HepG2 (cell line): ENCODE measurements around the gene DNAJB8. TPM values are rescaled to one million over a fixed set of nuclear protein-coding genes. Genes with fewer than 3 reads are reported as not detected.

Source experiments
- ATAC-seq: fragments of 200-7000 bp; cut with Tn5 transposase; 3 replicates; pipeline ENCODE4 v1.9.1; 2020; ENCODE audit warnings: mild to moderate bottlenecking, moderate library complexity
- BruUV-seq: library from RNA; stranded (reverse); fragments of 400-500 nt; replicated peaks from 2 replicates; lab custom pipeline; 2021; lab: Mats Ljungman, UMichigan
- CTCF ChIA-PET: fragments of 300-600 bp; formaldehyde crosslinking; extraction: SDS; loops from one replicate; lab custom pipeline; 2021; ENCODE audit warnings: low total read pairs, inconsistent platforms, low intra/inter-chr PET ratio; lab: Yijun Ruan, JAX
- POLR2A ChIA-PET: fragments of 350-600 bp; sonication (Branson Sonifier 250); formaldehyde crosslinking; loops from one replicate; lab custom pipeline; 2020; ENCODE audit warnings: antibody characterized with exemption, inconsistent platforms; lab: Yijun Ruan, JAX
- DNase-seq: peaks from one replicate; pipeline ENCODE4 v3.0.0-alpha.2; 2015; ENCODE audit warnings: low spot score
- FAIRE-seq: peaks from 3 replicates; lab custom pipeline; 2011; peaks lifted over from hg19 to GRCh38; lab: Jason Lieb, UNC
- H2AFZ ChIP-seq: one replicate; pipeline ENCODE4 v1.6.1; 2011; ENCODE audit warnings: low read length, inconsistent platforms
- H3K27ac ChIP-seq: fragments of 300-600 bp; 3 replicates; pipeline ENCODE4 v1.8.0; 2011; ENCODE audit warnings: mixed run types, mild to moderate bottlenecking, mixed read lengths, low read length, inconsistent platforms; ENCODE audit not compliant: insufficient read depth; ENCODE audit errors: extremely low read length
- H3K27me3 ChIP-seq, 2 experiments: fragments of 200-600 bp in 1 of 2; 2 replicates in 1 of 2; 3 replicates in 1 of 2; pipeline versions ENCODE4 v1.6.0 to v1.8.0; 2011; ENCODE audit warnings: low read length in 2 of 2, mild to moderate bottlenecking in 2 of 2, moderate library complexity in 2 of 2, inconsistent platforms in 1 of 2; ENCODE audit not compliant: insufficient read depth in 2 of 2, control insufficient read depth in 1 of 2
- H3K36me3 ChIP-seq, 2 experiments: fragments of 200-600 bp in 1 of 2; replicated peaks in 1 of 2; 2 replicates in 1 of 2; 3 replicates in 1 of 2; pipeline versions ENCODE4 v1.5.1 to v1.8.0; 2011; ENCODE audit warnings: low read length in 2 of 2, inconsistent platforms in 1 of 2; ENCODE audit not compliant: insufficient read depth in 2 of 2, control insufficient read depth in 1 of 2
- H3K4me1 ChIP-seq: 2 replicates; pipeline ENCODE4 v1.5.1; 2012; ENCODE audit warnings: low read length, inconsistent platforms; ENCODE audit not compliant: insufficient read depth
- H3K4me2 ChIP-seq: 2 replicates; pipeline ENCODE4 v1.6.0; 2011; ENCODE audit warnings: low read depth, low read length, inconsistent platforms
- H3K4me3 ChIP-seq, 3 experiments: fragments of 200-600 bp in 1 of 3; sonication (generic), shearing (Covaris generic) in 1 of 3; replicated peaks in 1 of 3; 2 replicates each; pipeline ENCODE4 v1.5.1; 2011 to 2016; ENCODE audit warnings: low read length in 3 of 3, inconsistent platforms in 2 of 3, low read depth in 2 of 3, mild to moderate bottlenecking in 2 of 3, control low read depth in 1 of 3, mixed read lengths in 1 of 3; ENCODE audit not compliant: insufficient read depth in 1 of 3
- H3K79me2 ChIP-seq: one replicate; pipeline ENCODE4 v1.6.1; 2011; ENCODE audit warnings: low read length, inconsistent platforms; ENCODE audit not compliant: insufficient read depth
- H3K9ac ChIP-seq: 2 replicates; pipeline ENCODE4 v1.6.0; 2011; ENCODE audit warnings: mild to moderate bottlenecking, low read depth, low read length, inconsistent platforms; ENCODE audit not compliant: insufficient read depth
- H3K9me3 ChIP-seq: 2 replicates; pipeline ENCODE4 v1.5.1; 2012; ENCODE audit warnings: mild to moderate bottlenecking, low read length
- H4K20me1 ChIP-seq: 2 replicates; pipeline ENCODE4 v1.6.0; 2011; ENCODE audit warnings: inconsistent platforms, mild to moderate bottlenecking, low read length, moderate library complexity; ENCODE audit not compliant: insufficient read depth
- ATF7 ChIP-seq, 2 experiments: fragments of 450-650 bp in 1 of 2; sonication (generic) in 1 of 2; formaldehyde crosslinking in 1 of 2; IDR thresholded peaks; 2 replicates each; pipeline versions ENCODE4 v1.4.0 to v1.6.1; 2016 to 2020; ENCODE audit warnings: antibody characterized with exemption in 1 of 2, mild to moderate bottlenecking in 1 of 2, missing genetic modification reagents in 1 of 2
- GPN1 ChIP-seq: sonication (generic); formaldehyde crosslinking; IDR thresholded peaks from 2 replicates; pipeline ENCODE4 v1.5.1; 2020; ENCODE audit warnings: missing genetic modification reagents, borderline replicate concordance
- HNRNPL ChIP-seq: fragments of 200-400 bp; formaldehyde crosslinking; IDR thresholded peaks from 2 replicates; pipeline ENCODE4 v1.6.1; 2017; ENCODE audit warnings: mild to moderate bottlenecking, low read depth, low read length
- MXD4 ChIP-seq: IDR thresholded peaks from 2 replicates; pipeline ENCODE4 v1.6.1; 2016; ENCODE audit warnings: mild to moderate bottlenecking, missing biosample characterization, missing genetic modification reagents
- WGBS: methylation state at CpG from one replicate; pipeline ENCODE4 v1.1.6; 2017; ENCODE audit warnings: low lambda C conversion rate; 5-methylcytosine and 5-hydroxymethylcytosine counted together
- in situ Hi-C: cut with HindIII; loops from 2 replicates; pipeline ENCODE4 v1.10.0; 2017; ENCODE audit warnings: low pct_unique_long_range_greater_than_20kb; ENCODE audit not compliant: extremely low pct_ligation_motif_present
- intact Hi-C: fragments of 100-400 bp; cut with micrococcal nuclease; formaldehyde crosslinking; loops from one replicate; pipeline ENCODE4 v1.10.0; 2022; ENCODE audit not compliant: unreplicated experiment
- polyA plus RNA-seq, 8 experiments: library from polyadenylated mRNA; depleted of rRNA in 3 of 8; stranded (reverse) in 7 of 8; unstranded in 1 of 8; fragments of >200 nt; fragmentation: Illumina TruSeq in 4 of 8; extraction: Trizol in 4 of 8; gene quantifications; 2 replicates each; pipeline versions ENCODE4 v1.2.1 to v1.2.3, GENCODE V29; 2011 to 2016; ENCODE audit warnings: low read depth in 4 of 8, missing spikeins in 1 of 8, mixed read lengths in 1 of 8; ENCODE audit not compliant: insufficient read depth in 1 of 8
- total RNA-seq, 5 experiments: library from RNA; depleted of rRNA; stranded (reverse); fragments of >200 nt; fragmentation: Illumina TruSeq; extraction: Trizol; gene quantifications; 2 replicates each; pipeline ENCODE4 v1.2.3, GENCODE V29; 2016; ENCODE audit warnings: low read depth in 1 of 5
- TF ChIP-seq, protein P1 (sequence below): fragments of 450-650 bp; IDR thresholded peaks from 2 replicates; pipeline ENCODE4 v1.6.1; 2016
- TF ChIP-seq, protein P2 (sequence below): sonication (generic); formaldehyde crosslinking; IDR thresholded peaks from 2 replicates; pipeline ENCODE4 v1.5.0; 2020; ENCODE audit warnings: mild to moderate bottlenecking, missing genetic modification reagents
- TF ChIP-seq, protein P3 (sequence below): sonication (generic); formaldehyde crosslinking; IDR thresholded peaks from 2 replicates; pipeline ENCODE4 v1.4.0; 2020; ENCODE audit warnings: missing genetic modification reagents
- TF ChIP-seq, protein P4 (sequence below): IDR thresholded peaks from 2 replicates; pipeline ENCODE4 v1.6.1; 2012; ENCODE audit warnings: inconsistent platforms
- TF ChIP-seq, protein P5 (sequence below): sonication (generic); formaldehyde crosslinking; IDR thresholded peaks from 2 replicates; pipeline ENCODE4 v1.5.1; 2020; ENCODE audit warnings: mild to moderate bottlenecking, missing genetic modification reagents, moderate library complexity

The DNAJB8 gene
- total and polyA plus RNA-seq, 2 of the 13 experiments (the other 11 are each of a cell fraction or from before 2014, with no cell fraction given): not detected

DNA sequence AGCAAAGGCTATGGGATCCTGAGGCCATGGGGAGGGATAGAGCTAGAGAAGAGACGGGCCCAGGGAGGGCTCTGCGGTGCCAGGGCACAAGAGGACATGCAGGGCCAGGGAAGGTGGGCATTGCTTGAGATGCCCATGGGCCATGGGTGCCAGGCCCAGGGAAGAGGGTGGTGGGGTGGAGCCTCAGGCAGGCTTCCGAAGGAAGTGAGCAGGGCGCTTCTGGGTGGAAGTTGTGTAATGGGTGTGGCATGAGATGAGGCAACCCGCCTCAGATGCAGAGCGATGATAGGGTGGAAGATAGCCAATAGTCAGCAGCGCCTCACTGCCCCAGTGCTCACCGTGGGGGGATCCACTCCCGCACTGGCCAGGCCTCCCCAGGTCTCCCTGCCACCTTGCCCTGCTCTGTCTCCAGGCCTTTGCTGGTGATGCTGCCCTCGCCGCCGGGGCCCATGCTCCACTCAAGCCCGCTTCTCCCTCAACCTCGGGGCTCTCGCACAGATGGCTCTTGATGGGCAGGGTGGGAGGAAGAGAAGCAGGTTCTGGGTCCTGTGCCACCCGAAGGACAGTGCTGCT, 51.4 kb downstream of the DNAJB8 start (continued):
- TF ChIP-seq ATF7 (IDR thresholded peaks at IDR 0.05): no peak
- TF ChIP-seq ATF7 (CRISPR knock-in tag; IDR thresholded peaks at IDR 0.05): no peak
- TF ChIP-seq MXD4 (CRISPR knock-in tag): no peak

DNA sequence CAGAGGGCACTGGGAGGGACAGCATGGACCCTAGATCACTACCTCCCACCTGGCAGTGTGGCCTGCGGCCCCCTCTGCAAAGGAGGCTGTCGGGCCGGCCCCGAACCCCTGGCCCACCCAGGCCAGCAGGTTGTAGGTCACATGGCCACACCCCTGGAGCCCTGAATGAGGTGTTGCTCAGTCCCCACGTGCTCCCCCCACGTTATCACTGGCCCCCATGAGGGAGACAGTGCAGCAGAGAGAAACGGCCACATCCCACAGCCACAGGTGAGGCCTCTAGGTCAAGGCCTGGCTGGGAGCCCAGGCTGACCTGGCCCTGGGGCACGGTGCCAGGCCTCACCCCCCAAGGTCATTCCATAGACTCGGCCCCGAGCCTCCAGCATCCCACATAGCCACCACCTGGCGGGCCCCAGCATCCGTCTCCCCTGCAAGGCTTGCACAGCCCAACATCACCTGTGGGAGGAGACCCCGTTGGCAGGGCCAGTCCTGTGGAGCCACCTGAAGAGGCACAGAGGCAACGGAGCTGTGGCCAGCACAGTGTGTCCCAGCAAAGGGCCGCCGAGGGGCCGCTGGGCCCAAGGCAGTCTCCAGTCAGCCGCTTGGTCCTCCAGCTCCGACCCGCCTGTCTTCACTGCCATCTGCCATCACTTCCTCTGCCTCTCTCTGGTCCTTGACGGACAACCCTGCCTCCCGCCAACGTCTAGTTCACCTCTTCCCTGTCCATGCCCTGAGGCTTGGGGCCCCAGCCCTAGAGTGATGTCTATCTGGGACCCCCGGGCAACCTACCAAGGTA, 53.1 kb downstream of the DNAJB8 start:
- Histone ChIP-seq H3K79me2 (no peaks in the 10 kb centered on the region), H4K20me1 (0 out of 2 replicates have a peak, but pooled peaks cover 4% of the 10 kb centered on the region), H3K9me3 (no peaks in the 10 kb centered on the region), H3K27ac (no peak overlapping the region), H3K4me2 (no peak overlapping the region), H3K4me3 (no peak overlapping the region), H3K9ac (no peak overlapping the region), H3K4me1 (peaks cover 25% of the 10 kb centered on the region), H3K36me3 (0 out of 5 replicates have a peak, but pooled peaks cover 0 to 6% of the 10 kb centered on the region in 2 experiments), H3K27me3 (no peaks in the 10 kb centered on the region), H2AFZ (no peak overlapping the region)
- BruUV-seq: no TSS peak
- ATAC-seq: peak; percentile 4
- in situ Hi-C loops: no loop called here
- CTCF ChIA-PET: no interaction called here
- DNase-seq: no peak
- intact Hi-C loops: no loop called here
- 79% methylated on average over 11 of the region's 24 CpGs for WGBS
- no peak for FAIRE-seq
- POLR2A ChIA-PET: no interaction called here
- TF ChIP-seq HNRNPL (0 out of 2 replicates have a peak, but pooled peaks have one; percentile 29), GPN1 (CRISPR knock-in tag) (no peak)
- TF ChIP-seq, protein P1, sequence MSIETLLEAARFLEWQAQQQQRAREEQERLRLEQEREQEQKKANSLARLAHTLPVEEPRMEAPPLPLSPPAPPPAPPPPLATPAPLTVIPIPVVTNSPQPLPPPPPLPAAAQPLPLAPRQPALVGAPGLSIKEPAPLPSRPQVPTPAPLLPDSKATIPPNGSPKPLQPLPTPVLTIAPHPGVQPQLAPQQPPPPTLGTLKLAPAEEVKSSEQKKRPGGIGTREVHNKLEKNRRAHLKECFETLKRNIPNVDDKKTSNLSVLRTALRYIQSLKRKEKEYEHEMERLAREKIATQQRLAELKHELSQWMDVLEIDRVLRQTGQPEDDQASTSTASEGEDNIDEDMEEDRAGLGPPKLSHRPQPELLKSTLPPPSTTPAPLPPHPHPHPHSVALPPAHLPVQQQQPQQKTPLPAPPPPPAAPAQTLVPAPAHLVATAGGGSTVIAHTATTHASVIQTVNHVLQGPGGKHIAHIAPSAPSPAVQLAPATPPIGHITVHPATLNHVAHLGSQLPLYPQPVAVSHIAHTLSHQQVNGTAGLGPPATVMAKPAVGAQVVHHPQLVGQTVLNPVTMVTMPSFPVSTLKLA: peak; percentile 60
- TF ChIP-seq, protein P2, sequence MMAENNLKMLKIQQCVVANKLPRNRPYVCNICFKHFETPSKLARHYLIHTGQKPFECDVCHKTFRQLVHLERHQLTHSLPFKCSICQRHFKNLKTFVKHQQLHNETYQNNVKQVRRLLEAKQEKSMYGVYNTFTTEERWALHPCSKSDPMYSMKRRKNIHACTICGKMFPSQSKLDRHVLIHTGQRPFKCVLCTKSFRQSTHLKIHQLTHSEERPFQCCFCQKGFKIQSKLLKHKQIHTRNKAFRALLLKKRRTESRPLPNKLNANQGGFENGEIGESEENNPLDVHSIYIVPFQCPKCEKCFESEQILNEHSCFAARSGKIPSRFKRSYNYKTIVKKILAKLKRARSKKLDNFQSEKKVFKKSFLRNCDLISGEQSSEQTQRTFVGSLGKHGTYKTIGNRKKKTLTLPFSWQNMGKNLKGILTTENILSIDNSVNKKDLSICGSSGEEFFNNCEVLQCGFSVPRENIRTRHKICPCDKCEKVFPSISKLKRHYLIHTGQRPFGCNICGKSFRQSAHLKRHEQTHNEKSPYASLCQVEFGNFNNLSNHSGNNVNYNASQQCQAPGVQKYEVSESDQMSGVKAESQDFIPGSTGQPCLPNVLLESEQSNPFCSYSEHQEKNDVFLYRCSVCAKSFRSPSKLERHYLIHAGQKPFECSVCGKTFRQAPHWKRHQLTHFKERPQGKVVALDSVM (CRISPR knock-in tag): peak; percentile 56; the same call in 1 of the 2 replicates
- TF ChIP-seq, protein P3, sequence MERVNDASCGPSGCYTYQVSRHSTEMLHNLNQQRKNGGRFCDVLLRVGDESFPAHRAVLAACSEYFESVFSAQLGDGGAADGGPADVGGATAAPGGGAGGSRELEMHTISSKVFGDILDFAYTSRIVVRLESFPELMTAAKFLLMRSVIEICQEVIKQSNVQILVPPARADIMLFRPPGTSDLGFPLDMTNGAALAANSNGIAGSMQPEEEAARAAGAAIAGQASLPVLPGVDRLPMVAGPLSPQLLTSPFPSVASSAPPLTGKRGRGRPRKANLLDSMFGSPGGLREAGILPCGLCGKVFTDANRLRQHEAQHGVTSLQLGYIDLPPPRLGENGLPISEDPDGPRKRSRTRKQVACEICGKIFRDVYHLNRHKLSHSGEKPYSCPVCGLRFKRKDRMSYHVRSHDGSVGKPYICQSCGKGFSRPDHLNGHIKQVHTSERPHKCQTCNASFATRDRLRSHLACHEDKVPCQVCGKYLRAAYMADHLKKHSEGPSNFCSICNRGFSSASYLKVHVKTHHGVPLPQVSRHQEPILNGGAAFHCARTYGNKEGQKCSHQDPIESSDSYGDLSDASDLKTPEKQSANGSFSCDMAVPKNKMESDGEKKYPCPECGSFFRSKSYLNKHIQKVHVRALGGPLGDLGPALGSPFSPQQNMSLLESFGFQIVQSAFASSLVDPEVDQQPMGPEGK: peak; percentile 43; the same call in 1 of the 2 replicates
- TF ChIP-seq, protein P4, sequence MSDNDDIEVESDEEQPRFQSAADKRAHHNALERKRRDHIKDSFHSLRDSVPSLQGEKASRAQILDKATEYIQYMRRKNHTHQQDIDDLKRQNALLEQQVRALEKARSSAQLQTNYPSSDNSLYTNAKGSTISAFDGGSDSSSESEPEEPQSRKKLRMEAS: 0 out of 2 replicates have a peak, but pooled peaks have one; percentile 23
- TF ChIP-seq, protein P5, sequence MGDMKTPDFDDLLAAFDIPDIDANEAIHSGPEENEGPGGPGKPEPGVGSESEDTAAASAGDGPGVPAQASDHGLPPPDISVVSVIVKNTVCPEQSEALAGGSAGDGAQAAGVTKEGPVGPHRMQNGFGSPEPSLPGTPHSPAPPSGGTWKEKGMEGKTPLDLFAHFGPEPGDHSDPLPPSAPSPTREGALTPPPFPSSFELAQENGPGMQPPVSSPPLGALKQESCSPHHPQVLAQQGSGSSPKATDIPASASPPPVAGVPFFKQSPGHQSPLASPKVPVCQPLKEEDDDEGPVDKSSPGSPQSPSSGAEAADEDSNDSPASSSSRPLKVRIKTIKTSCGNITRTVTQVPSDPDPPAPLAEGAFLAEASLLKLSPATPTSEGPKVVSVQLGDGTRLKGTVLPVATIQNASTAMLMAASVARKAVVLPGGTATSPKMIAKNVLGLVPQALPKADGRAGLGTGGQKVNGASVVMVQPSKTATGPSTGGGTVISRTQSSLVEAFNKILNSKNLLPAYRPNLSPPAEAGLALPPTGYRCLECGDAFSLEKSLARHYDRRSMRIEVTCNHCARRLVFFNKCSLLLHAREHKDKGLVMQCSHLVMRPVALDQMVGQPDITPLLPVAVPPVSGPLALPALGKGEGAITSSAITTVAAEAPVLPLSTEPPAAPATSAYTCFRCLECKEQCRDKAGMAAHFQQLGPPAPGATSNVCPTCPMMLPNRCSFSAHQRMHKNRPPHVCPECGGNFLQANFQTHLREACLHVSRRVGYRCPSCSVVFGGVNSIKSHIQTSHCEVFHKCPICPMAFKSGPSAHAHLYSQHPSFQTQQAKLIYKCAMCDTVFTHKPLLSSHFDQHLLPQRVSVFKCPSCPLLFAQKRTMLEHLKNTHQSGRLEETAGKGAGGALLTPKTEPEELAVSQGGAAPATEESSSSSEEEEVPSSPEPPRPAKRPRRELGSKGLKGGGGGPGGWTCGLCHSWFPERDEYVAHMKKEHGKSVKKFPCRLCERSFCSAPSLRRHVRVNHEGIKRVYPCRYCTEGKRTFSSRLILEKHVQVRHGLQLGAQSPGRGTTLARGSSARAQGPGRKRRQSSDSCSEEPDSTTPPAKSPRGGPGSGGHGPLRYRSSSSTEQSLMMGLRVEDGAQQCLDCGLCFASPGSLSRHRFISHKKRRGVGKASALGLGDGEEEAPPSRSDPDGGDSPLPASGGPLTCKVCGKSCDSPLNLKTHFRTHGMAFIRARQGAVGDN: peak; percentile 30; the same call in 1 of the 2 replicates
